Measurements from ENCODE around the gene PRSS50.

Gene PRSS50

GRCh38 chr3:46668116-46668515, 49.6 kb downstream of the PRSS50 start:
- H3K4me3 ChIP-seq (ENCODE audit: low read length in 2 of 2): no peak overlapping the region
- H3K27ac ChIP-seq (ENCODE audit: low read length): no peak overlapping the region
- no peak overlapping the region for H3K9ac ChIP-seq (ENCODE audit: low read length in 2 of 2)
- H3K36me3 ChIP-seq (ENCODE audit: control insufficient read depth in 2 of 2, insufficient read depth in 2 of 2, low read length in 2 of 2): no peaks in the 10 kb centered on the region
- peaks cover 13% of the 10 kb centered on the region for H3K4me1 ChIP-seq (ENCODE audit: control insufficient read depth, insufficient read depth, low read length)
- H3K9me3 ChIP-seq (ENCODE audit: control insufficient read depth in 2 of 2, low read length in 2 of 2): no peaks in the 10 kb centered on the region
- H3K27me3 ChIP-seq (ENCODE audit: control insufficient read depth in 1 of 2, insufficient read depth in 2 of 2, low read length in 2 of 2): no peaks in the 10 kb centered on the region

GRCh38 chr3:46667657-46668056, 50.0 kb downstream of the PRSS50 start:
- H3K9ac ChIP-seq (ENCODE audit: low read length in 2 of 2): no peak overlapping the region
- H3K9me3 ChIP-seq (ENCODE audit: control insufficient read depth in 2 of 2, low read length in 2 of 2): no peaks in the 10 kb centered on the region
- H3K4me1 ChIP-seq (ENCODE audit: control insufficient read depth, insufficient read depth, low read length): peaks cover 13% of the 10 kb centered on the region
- no peaks in the 10 kb centered on the region for H3K27me3 ChIP-seq (ENCODE audit: control insufficient read depth in 1 of 2, insufficient read depth in 2 of 2, low read length in 2 of 2)
- no peak overlapping the region for H3K27ac ChIP-seq (ENCODE audit: low read length)
- no peaks in the 10 kb centered on the region for H3K36me3 ChIP-seq (ENCODE audit: control insufficient read depth in 2 of 2, insufficient read depth in 2 of 2, low read length in 2 of 2)
- H3K4me3 ChIP-seq (ENCODE audit: low read length in 2 of 2): no peak overlapping the region

GRCh38 chr3:46667061-46667621, 50.5 kb downstream of the PRSS50 start:
- H3K9ac ChIP-seq (ENCODE audit: low read length in 2 of 2): no peak overlapping the region
- no peaks in the 10 kb centered on the region for H3K36me3 ChIP-seq (ENCODE audit: control insufficient read depth in 2 of 2, insufficient read depth in 2 of 2, low read length in 2 of 2)
- no peak overlapping the region for H3K27ac ChIP-seq (ENCODE audit: low read length)

DNA sequence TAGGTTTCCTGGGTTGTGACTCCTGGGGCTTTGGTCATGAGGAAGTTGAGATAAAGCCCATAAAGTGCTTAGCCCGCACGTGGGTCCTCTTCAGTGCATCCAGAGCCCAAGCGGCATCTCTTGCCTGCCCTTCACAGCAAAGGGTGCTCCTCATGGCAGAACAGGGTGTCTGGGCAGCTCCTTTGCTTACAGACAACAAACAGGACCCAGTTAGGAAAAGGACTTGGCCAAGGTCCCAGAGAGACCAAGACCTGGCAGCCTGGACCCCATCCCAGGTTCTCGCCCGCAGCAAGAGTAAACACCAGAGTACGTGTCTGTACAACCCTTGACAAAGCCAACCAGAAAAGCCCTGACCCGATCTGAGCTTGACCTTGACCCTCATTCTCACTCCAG, 51.2 kb downstream of the PRSS50 start:
- peaks cover 13% of the 10 kb centered on the region for H3K4me1 ChIP-seq (ENCODE audit: control insufficient read depth, insufficient read depth, low read length)
- H3K9ac ChIP-seq (ENCODE audit: low read length in 2 of 2): no peak overlapping the region
- H3K4me3 ChIP-seq (ENCODE audit: low read length in 2 of 2): no peak overlapping the region
- H3K9me3 ChIP-seq (ENCODE audit: control insufficient read depth in 2 of 2, low read length in 2 of 2): no peaks in the 10 kb centered on the region
- H3K27me3 ChIP-seq (ENCODE audit: control insufficient read depth in 1 of 2, insufficient read depth in 2 of 2, low read length in 2 of 2): no peaks in the 10 kb centered on the region
- no peak overlapping the region for H3K27ac ChIP-seq (ENCODE audit: low read length)
- no peaks in the 10 kb centered on the region for H3K36me3 ChIP-seq (ENCODE audit: control insufficient read depth in 2 of 2, insufficient read depth in 2 of 2, low read length in 2 of 2)

More at GRCh38 chr3:46667061-46667621, 50.5 kb downstream of the PRSS50 start:
- peaks cover 13% of the 10 kb centered on the region for H3K4me1 ChIP-seq (ENCODE audit: control insufficient read depth, insufficient read depth, low read length)
- no peak overlapping the region for H3K4me3 ChIP-seq (ENCODE audit: low read length in 2 of 2)
- H3K9me3 ChIP-seq (ENCODE audit: control insufficient read depth in 2 of 2, low read length in 2 of 2): no peaks in the 10 kb centered on the region
- H3K27me3 ChIP-seq (ENCODE audit: control insufficient read depth in 1 of 2, insufficient read depth in 2 of 2, low read length in 2 of 2): no peaks in the 10 kb centered on the region

DNA sequence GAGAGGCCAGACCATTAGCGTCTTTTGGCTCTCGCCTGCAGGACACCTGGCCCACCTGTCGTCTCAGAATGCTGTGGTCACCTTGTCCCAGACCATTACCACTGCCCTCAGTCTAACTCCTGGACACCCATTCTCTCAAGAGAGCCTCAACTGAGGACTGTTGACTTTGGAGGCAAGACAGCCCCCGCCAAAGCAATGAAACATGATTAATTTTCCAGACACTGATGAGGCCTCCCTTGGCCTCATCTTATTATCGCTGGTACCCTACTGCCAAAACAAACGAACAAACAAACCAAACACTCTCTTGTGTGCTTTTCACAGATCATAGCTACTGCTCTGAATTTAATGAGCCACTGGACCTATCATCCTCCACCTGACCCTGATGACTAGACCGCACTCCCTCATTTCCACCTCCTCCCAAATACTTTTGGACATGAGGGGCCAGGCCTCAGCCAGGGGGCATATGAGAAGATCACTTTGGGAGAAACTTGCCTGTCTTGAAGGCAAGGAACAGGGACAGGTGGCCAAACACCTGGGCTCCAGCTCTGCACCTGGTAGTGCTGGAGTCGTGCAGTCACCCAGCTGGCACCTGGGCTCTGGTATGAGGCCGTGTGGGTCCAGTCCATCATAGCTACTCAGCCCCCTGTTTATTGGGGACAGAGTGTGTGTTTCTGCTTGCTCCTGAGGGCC, 51.8 kb downstream of the PRSS50 start:
- H3K4me3 ChIP-seq (ENCODE audit: low read length in 2 of 2): no peak overlapping the region
- peaks cover 13% of the 10 kb centered on the region for H3K4me1 ChIP-seq (ENCODE audit: control insufficient read depth, insufficient read depth, low read length)
- H3K27ac ChIP-seq (ENCODE audit: low read length): no peak overlapping the region
- no peaks in the 10 kb centered on the region for H3K36me3 ChIP-seq (ENCODE audit: control insufficient read depth in 2 of 2, insufficient read depth in 2 of 2, low read length in 2 of 2)
- H3K9me3 ChIP-seq (ENCODE audit: control insufficient read depth in 2 of 2, low read length in 2 of 2): no peaks in the 10 kb centered on the region
- no peak overlapping the region for H3K9ac ChIP-seq (ENCODE audit: low read length in 2 of 2)
- H3K27me3 ChIP-seq (ENCODE audit: control insufficient read depth in 1 of 2, insufficient read depth in 2 of 2, low read length in 2 of 2): peaks cover under 1 to 3% of the 10 kb centered on the region in 2 donors

- peaks cover 13% of the 10 kb centered on the region for H3K4me1 ChIP-seq (ENCODE audit: control insufficient read depth, insufficient read depth, low read length)
- H3K9me3 ChIP-seq (ENCODE audit: control insufficient read depth in 2 of 2, low read length in 2 of 2): no peaks in the 10 kb centered on the region
- no peak overlapping the region for H3K4me3 ChIP-seq (ENCODE audit: low read length in 2 of 2)
- no peak overlapping the region for H3K9ac ChIP-seq (ENCODE audit: low read length in 2 of 2)
- peaks cover 2 to 6% of the 10 kb centered on the region in 2 donors for H3K27me3 ChIP-seq (ENCODE audit: control insufficient read depth in 1 of 2, insufficient read depth in 2 of 2, low read length in 2 of 2)
- H3K27ac ChIP-seq (ENCODE audit: low read length): no peak overlapping the region
- H3K36me3 ChIP-seq (ENCODE audit: control insufficient read depth in 2 of 2, insufficient read depth in 2 of 2, low read length in 2 of 2): no peaks in the 10 kb centered on the region
Observed at GRCh38 chr3:46664971-46665762, 52.5 kb downstream of the PRSS50 start.

- H3K4me1 ChIP-seq (ENCODE audit: control insufficient read depth, insufficient read depth, low read length): peaks cover 13% of the 10 kb centered on the region
- H3K27ac ChIP-seq (ENCODE audit: low read length): no peak overlapping the region
- H3K9ac ChIP-seq (ENCODE audit: low read length in 2 of 2): no peak overlapping the region
- no peaks in the 10 kb centered on the region for H3K36me3 ChIP-seq (ENCODE audit: control insufficient read depth in 2 of 2, insufficient read depth in 2 of 2, low read length in 2 of 2)
- no peak overlapping the region for H3K4me3 ChIP-seq (ENCODE audit: low read length in 2 of 2)
- H3K9me3 ChIP-seq (ENCODE audit: control insufficient read depth in 2 of 2, low read length in 2 of 2): no peaks in the 10 kb centered on the region
- H3K27me3 ChIP-seq (ENCODE audit: control insufficient read depth in 1 of 2, insufficient read depth in 2 of 2, low read length in 2 of 2): peaks cover 2 to 6% of the 10 kb centered on the region in 2 donors
Observed at GRCh38 chr3:46664188-46664970, 53.3 kb downstream of the PRSS50 start.

DNA sequence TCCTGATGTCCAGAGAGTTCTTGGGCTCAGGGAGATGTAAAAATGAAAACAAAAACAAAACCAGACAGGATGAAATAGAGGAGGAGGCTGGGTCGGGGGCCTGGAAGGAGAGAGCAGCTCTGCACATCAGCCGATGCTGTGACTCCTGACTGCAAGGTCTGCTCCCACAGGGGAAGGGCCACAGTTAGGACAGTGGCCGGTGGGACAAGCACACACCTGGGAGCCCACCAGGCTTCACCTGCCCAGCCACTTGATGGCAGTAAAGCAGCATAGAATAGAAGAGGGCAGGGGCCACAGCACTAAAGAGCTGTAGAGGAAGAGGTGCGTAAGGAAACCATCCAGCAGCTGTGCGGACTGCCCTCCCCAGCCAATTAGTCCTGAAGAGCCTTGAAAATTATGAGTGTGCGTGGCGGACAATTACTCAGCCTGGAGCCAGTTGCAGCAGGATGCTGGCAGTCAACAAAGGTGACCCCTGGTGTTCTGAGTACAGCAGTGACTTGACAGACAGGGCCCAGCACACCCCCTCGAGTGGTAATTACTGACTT, 54.0 kb downstream of the PRSS50 start:
- H3K4me3 ChIP-seq (ENCODE audit: low read length in 2 of 2): peak overlapping the region in 1 of 2 donors; percentile 15
- peaks cover 2 to 6% of the 10 kb centered on the region in 2 donors for H3K27me3 ChIP-seq (ENCODE audit: control insufficient read depth in 1 of 2, insufficient read depth in 2 of 2, low read length in 2 of 2)
- no peak overlapping the region for H3K27ac ChIP-seq (ENCODE audit: low read length)
- no peaks in the 10 kb centered on the region for H3K36me3 ChIP-seq (ENCODE audit: control insufficient read depth in 2 of 2, insufficient read depth in 2 of 2, low read length in 2 of 2)
- no peaks in the 10 kb centered on the region for H3K9me3 ChIP-seq (ENCODE audit: control insufficient read depth in 2 of 2, low read length in 2 of 2)
- peaks cover 13% of the 10 kb centered on the region for H3K4me1 ChIP-seq (ENCODE audit: control insufficient read depth, insufficient read depth, low read length)
- no peak overlapping the region for H3K9ac ChIP-seq (ENCODE audit: low read length in 2 of 2)

- H3K36me3 ChIP-seq (ENCODE audit: control insufficient read depth in 2 of 2, insufficient read depth in 2 of 2, low read length in 2 of 2): no peaks in the 10 kb centered on the region
- H3K27ac ChIP-seq (ENCODE audit: low read length): no peak overlapping the region
- H3K9ac ChIP-seq (ENCODE audit: low read length in 2 of 2): no peak overlapping the region
- H3K27me3 ChIP-seq (ENCODE audit: control insufficient read depth in 1 of 2, insufficient read depth in 2 of 2, low read length in 2 of 2): peaks cover 2 to 6% of the 10 kb centered on the region in 2 donors
- peaks cover 13% of the 10 kb centered on the region for H3K4me1 ChIP-seq (ENCODE audit: control insufficient read depth, insufficient read depth, low read length)
- H3K9me3 ChIP-seq (ENCODE audit: control insufficient read depth in 2 of 2, low read length in 2 of 2): no peaks in the 10 kb centered on the region
- H3K4me3 ChIP-seq (ENCODE audit: low read length in 2 of 2): peak overlapping the region in 1 of 2 donors; percentile 15
Observed at GRCh38 chr3:46662771-46663551, 54.7 kb downstream of the PRSS50 start.

Data from stomach smooth muscle (tissue), 2 donors.